ENCODE results near the gene XPA. TPM values are rescaled to one million over a fixed set of nuclear protein-coding genes. Genes with fewer than 3 reads are reported as not detected.

XPA gene
- total and polyA plus RNA-seq, 2 of the 13 experiments (the other 11 are each of a cell fraction or from before 2014, with no cell fraction given): 2.3 to 15.2 TPM

DNA sequence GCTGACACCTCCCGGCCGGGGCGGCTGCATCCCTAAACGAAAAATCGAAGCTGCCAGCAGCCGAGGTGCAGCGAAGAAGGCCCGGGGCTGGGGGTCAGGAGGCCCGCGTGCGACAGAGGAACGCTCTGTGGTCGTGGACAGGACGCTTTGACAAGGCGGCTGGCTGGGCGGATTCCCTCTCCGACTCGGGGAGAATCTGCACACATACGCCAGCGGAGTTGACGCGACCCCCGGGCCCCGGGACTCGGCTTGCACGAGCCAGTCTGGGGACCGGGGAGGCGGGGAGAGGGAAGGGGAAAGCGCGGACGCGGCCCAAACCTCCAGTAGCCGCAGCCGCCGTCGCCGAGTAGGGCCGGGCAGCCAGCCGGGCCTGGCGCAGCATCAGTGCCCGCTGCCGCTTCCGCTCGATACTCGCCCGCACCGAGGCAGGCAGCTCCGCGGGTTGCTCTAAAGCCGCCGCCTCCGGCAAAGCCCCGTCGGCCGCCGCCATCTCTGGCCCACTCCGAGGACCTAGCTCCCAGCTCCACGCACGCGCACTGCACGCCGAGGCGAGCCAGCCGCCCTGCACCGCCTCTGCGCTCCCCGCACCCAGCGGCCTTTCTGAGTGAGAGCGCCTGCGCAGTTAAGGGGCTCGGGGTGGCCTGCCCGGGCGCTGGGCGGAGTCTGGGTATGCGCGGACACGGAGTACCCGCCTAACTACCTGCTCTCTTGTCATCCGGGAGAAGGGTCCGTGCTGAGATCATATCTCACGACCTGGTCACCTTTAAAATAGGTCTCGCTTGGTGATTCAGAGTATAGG is at the start of gene XPA (continued):
- TF ChIP-seq, protein P1, sequence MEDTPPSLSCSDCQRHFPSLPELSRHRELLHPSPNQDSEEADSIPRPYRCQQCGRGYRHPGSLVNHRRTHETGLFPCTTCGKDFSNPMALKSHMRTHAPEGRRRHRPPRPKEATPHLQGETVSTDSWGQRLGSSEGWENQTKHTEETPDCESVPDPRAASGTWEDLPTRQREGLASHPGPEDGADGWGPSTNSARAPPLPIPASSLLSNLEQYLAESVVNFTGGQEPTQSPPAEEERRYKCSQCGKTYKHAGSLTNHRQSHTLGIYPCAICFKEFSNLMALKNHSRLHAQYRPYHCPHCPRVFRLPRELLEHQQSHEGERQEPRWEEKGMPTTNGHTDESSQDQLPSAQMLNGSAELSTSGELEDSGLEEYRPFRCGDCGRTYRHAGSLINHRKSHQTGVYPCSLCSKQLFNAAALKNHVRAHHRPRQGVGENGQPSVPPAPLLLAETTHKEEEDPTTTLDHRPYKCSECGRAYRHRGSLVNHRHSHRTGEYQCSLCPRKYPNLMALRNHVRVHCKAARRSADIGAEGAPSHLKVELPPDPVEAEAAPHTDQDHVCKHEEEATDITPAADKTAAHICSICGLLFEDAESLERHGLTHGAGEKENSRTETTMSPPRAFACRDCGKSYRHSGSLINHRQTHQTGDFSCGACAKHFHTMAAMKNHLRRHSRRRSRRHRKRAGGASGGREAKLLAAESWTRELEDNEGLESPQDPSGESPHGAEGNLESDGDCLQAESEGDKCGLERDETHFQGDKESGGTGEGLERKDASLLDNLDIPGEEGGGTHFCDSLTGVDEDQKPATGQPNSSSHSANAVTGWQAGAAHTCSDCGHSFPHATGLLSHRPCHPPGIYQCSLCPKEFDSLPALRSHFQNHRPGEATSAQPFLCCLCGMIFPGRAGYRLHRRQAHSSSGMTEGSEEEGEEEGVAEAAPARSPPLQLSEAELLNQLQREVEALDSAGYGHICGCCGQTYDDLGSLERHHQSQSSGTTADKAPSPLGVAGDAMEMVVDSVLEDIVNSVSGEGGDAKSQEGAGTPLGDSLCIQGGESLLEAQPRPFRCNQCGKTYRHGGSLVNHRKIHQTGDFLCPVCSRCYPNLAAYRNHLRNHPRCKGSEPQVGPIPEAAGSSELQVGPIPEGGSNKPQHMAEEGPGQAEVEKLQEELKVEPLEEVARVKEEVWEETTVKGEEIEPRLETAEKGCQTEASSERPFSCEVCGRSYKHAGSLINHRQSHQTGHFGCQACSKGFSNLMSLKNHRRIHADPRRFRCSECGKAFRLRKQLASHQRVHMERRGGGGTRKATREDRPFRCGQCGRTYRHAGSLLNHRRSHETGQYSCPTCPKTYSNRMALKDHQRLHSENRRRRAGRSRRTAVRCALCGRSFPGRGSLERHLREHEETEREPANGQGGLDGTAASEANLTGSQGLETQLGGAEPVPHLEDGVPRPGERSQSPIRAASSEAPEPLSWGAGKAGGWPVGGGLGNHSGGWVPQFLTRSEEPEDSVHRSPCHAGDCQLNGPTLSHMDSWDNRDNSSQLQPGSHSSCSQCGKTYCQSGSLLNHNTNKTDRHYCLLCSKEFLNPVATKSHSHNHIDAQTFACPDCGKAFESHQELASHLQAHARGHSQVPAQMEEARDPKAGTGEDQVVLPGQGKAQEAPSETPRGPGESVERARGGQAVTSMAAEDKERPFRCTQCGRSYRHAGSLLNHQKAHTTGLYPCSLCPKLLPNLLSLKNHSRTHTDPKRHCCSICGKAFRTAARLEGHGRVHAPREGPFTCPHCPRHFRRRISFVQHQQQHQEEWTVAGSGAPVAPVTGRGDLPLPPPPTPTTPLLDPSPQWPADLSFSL (CRISPR knock-in tag; IDR thresholded peaks at IDR 0.05): no peak
- TF ChIP-seq MBNL3 (CRISPR knock-in tag; conservative IDR thresholded peaks at IDR 0.05) (no peak), ZNF224 (CRISPR knock-in tag; IDR thresholded peaks at IDR 0.05) (0 out of 2 replicates have a peak, but pooled peaks have one; percentile 50), SALL2 (CRISPR knock-in tag; IDR thresholded peaks at IDR 0.05) (peak; percentile 64; the same call in 1 of the 2 replicates), DR1 (CRISPR knock-in tag; IDR thresholded peaks at IDR 0.05) (no peak), MED13 (CRISPR knock-in tag; IDR thresholded peaks at IDR 0.05) (0 out of 2 replicates have a peak, but pooled peaks have one; percentile 50), ZNF3 (CRISPR knock-in tag; IDR thresholded peaks at IDR 0.05) (no peak), ZNF274 (CRISPR knock-in tag; IDR thresholded peaks at IDR 0.05) (peak; percentile 86), ZFP82 (CRISPR knock-in tag; IDR thresholded peaks at IDR 0.05; ENCODE audit: borderline replicate concordance) (no peak; the same call in 1 of the 2 replicates), HOXD1 (CRISPR knock-in tag; IDR thresholded peaks at IDR 0.05) (0 out of 2 replicates have a peak, but pooled peaks have one; percentile 36), KMT2A (CRISPR knock-in tag; IDR thresholded peaks at IDR 0.05) (peak; percentile 82), ZNF432 (CRISPR knock-in tag; IDR thresholded peaks at IDR 0.05; ENCODE audit: borderline replicate concordance) (no peak), MZF1 (CRISPR knock-in tag; IDR thresholded peaks at IDR 0.05; ENCODE audit: borderline replicate concordance) (no peak), SATB2 (CRISPR knock-in tag; IDR thresholded peaks at IDR 0.05) (no peak), SOX6 (IDR thresholded peaks at IDR 0.05) (no peak), SOX6 (CRISPR knock-in tag; IDR thresholded peaks at IDR 0.05) (peak; percentile 43; the same call in 1 of the 2 replicates), BHLHE40 (IDR thresholded peaks at IDR 0.05; ENCODE audit: low read length) (peak; percentile 29; the same call in 1 of the 2 replicates), ZNF7 (CRISPR knock-in tag; IDR thresholded peaks at IDR 0.05) (no peak), THYN1 (CRISPR knock-in tag; IDR thresholded peaks at IDR 0.05; ENCODE audit: borderline replicate concordance, low read depth) (no peak), KAT8 (CRISPR knock-in tag; IDR thresholded peaks at IDR 0.05) (0 out of 2 replicates have a peak, but pooled peaks have one; percentile 45)
- TF ChIP-seq, protein P2, sequence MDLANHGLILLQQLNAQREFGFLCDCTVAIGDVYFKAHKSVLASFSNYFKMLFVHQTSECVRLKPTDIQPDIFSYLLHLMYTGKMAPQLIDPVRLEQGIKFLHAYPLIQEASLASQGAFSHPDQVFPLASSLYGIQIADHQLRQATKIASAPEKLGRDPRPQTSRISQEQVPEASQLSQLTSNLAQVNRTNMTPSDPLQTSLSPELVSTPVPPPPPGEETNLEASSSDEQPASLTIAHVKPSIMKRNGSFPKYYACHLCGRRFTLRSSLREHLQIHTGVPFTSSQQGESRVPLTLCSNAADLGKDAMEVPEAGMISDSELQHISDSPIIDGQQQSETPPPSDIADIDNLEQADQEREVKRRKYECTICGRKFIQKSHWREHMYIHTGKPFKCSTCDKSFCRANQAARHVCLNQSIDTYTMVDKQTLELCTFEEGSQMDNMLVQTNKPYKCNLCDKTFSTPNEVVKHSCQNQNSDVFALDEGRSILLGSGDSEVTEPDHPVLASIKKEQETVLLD (CRISPR knock-in tag; IDR thresholded peaks at IDR 0.05; ENCODE audit: low read depth): peak; percentile 33; the same call in 1 of the 2 replicates
- TF ChIP-seq, protein P3, sequence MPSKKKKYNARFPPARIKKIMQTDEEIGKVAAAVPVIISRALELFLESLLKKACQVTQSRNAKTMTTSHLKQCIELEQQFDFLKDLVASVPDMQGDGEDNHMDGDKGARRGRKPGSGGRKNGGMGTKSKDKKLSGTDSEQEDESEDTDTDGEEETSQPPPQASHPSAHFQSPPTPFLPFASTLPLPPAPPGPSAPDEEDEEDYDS (CRISPR knock-in tag; IDR thresholded peaks at IDR 0.05): peak; percentile 87

All from HepG2 (cell line).